ENCODE measurements around the gene SMIM38.
"Not testable (repeated sequence)": the region's sequence is repeated elsewhere in the genome, so short reads cannot be mapped to it uniquely, and the experiment has no call there.

- TF ChIP-seq, protein P1, sequence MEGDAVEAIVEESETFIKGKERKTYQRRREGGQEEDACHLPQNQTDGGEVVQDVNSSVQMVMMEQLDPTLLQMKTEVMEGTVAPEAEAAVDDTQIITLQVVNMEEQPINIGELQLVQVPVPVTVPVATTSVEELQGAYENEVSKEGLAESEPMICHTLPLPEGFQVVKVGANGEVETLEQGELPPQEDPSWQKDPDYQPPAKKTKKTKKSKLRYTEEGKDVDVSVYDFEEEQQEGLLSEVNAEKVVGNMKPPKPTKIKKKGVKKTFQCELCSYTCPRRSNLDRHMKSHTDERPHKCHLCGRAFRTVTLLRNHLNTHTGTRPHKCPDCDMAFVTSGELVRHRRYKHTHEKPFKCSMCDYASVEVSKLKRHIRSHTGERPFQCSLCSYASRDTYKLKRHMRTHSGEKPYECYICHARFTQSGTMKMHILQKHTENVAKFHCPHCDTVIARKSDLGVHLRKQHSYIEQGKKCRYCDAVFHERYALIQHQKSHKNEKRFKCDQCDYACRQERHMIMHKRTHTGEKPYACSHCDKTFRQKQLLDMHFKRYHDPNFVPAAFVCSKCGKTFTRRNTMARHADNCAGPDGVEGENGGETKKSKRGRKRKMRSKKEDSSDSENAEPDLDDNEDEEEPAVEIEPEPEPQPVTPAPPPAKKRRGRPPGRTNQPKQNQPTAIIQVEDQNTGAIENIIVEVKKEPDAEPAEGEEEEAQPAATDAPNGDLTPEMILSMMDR (IDR thresholded peaks at IDR 0.05; ENCODE audit: low read length): not testable (repeated sequence)
- not testable (repeated sequence) for TF ChIP-seq EZH2 (IDR thresholded peaks at IDR 0.05; ENCODE audit: borderline replicate concordance, low read length)
Observed at GRCh38 chr11:69134182-69134581, 21.6 kb upstream of the SMIM38 start.
